HCT116 (cell line): Measurements from ENCODE around the gene CHRNA5.

Experiments used
- CTCF ChIP-seq, 3 experiments: fragments of 200-600 bp in 1 of 3; sonication (generic) in 1 of 3; IDR thresholded peaks in 2 of 3; conservative IDR thresholded peaks in 1 of 3; 2 replicates each; pipeline ENCODE4 v1.5.1; 2012 to 2017; ENCODE audit warnings: low read depth in 2 of 3, low read length in 2 of 3, antibody characterized with exemption in 1 of 3, borderline replicate concordance in 1 of 3, control low read depth in 1 of 3, mild to moderate bottlenecking in 1 of 3, mixed read lengths in 1 of 3, mixed run types in 1 of 3, moderate library complexity in 1 of 3; ENCODE audit not compliant: insufficient read depth in 1 of 3
- TCF7L2 ChIP-seq: IDR thresholded peaks from 2 replicates; pipeline ENCODE4 v1.7.0; 2011; ENCODE audit warnings: borderline replicate concordance, inconsistent platforms; ENCODE audit not compliant: insufficient read depth, insufficient read length; ENCODE audit errors: extremely low read depth

- no peak for TF ChIP-seq TCF7L2
- TF ChIP-seq CTCF (IDR thresholded peaks at IDR 0.05 in 2 of 3, conservative IDR thresholded peaks at IDR 0.05 in 1 of 3; ENCODE audit: borderline replicate concordance in 1 of 3, insufficient read depth in 1 of 3, low read depth in 2 of 3, low read length in 2 of 3): no peak
Measured at GRCh38 chr15:78571382-78571781, 6.1 kb downstream of the CHRNA5 start.
